Astrocyte (in vitro differentiated cells and primary cell): ENCODE measurements around the gene DDC.

Source experiments
- CTCF ChIP-seq: IDR thresholded peaks from 2 replicates; pipeline ENCODE4 v1.5.1; 2011; ENCODE audit warnings: low read depth, mild to moderate bottlenecking, inconsistent platforms, low read length, moderate library complexity; ENCODE audit not compliant: insufficient read depth
- EZH2 ChIP-seq: IDR thresholded peaks from 2 replicates; pipeline ENCODE4 v1.6.1; 2012; ENCODE audit warnings: mild to moderate bottlenecking, low read length, inconsistent platforms; ENCODE audit not compliant: insufficient read depth

GRCh38 chr7:50507898-50508470 lies 57.2 kb downstream of the DDC start:
- no peak for TF ChIP-seq CTCF
- no peak for TF ChIP-seq EZH2
